IMR-90 (cell line): Measurements from ENCODE around the gene PDE6B. TPM values are rescaled to one million over a fixed set of nuclear protein-coding genes. Genes with fewer than 3 reads are reported as not detected.

Source experiments
- ATAC-seq: fragments of 200-7000 bp; cut with Tn5 transposase; 2 replicates; pipeline ENCODE4 v1.9.1; 2020; ENCODE audit warnings: low read depth, mild to moderate bottlenecking, moderate library complexity
- BruUV-seq: library from RNA; stranded (reverse); fragments of 400-500 nt; replicated peaks from 2 replicates; lab custom pipeline; 2021; lab: Mats Ljungman, UMichigan
- CTCF ChIA-PET: fragments of 300-600 bp; formaldehyde crosslinking; extraction: SDS; loops from one replicate; lab custom pipeline; 2021; ENCODE audit warnings: antibody characterized with exemption; lab: Yijun Ruan, JAX
- POLR2A ChIA-PET: fragments of 300-600 bp; sonication (Branson Sonifier 250); formaldehyde crosslinking; loops from one replicate; lab custom pipeline; 2022; ENCODE audit warnings: antibody characterized with exemption; ENCODE audit not compliant: unreplicated experiment; lab: Charles Lee
- DNase-seq: peaks from one replicate; pipeline ENCODE4 v3.0.0; 2013
- H2AFZ ChIP-seq: replicated peaks from 2 replicates; pipeline ENCODE3; 2013; ENCODE audit warnings: low read length, mild to moderate bottlenecking; ENCODE audit not compliant: poor library complexity
- H2AK5ac ChIP-seq: 2 replicates; pipeline ENCODE4 v1.6.1; 2013; ENCODE audit warnings: low read depth, low read length, inconsistent platforms
- H2AK9ac ChIP-seq: replicated peaks from 2 replicates; pipeline ENCODE3; 2013; ENCODE audit warnings: mild to moderate bottlenecking, low read depth, low read length, moderate library complexity; ENCODE audit not compliant: poor library complexity
- H2BK120ac ChIP-seq: 2 replicates; pipeline ENCODE4 v1.6.1; 2013; ENCODE audit warnings: low read depth, low read length, inconsistent platforms
- H2BK15ac ChIP-seq: 3 replicates; pipeline ENCODE4 v1.6.1; 2013; ENCODE audit warnings: low read depth, low read length, inconsistent platforms
- H2BK20ac ChIP-seq: 2 replicates; pipeline ENCODE4 v1.6.1; 2013; ENCODE audit warnings: low read depth, mild to moderate bottlenecking, inconsistent platforms, low read length, moderate library complexity
- H2BK5ac ChIP-seq: 2 replicates; pipeline ENCODE4 v1.6.1; 2013; ENCODE audit warnings: mild to moderate bottlenecking, low read depth, low read length, inconsistent platforms; ENCODE audit not compliant: poor library complexity, severe bottlenecking
- H3K14ac ChIP-seq: replicated peaks from 2 replicates; pipeline ENCODE4 v1.6.1; 2013; ENCODE audit warnings: low read depth, low read length, inconsistent platforms
- H3K18ac ChIP-seq: 2 replicates; pipeline ENCODE4 v1.6.1; 2013; ENCODE audit warnings: low read depth, low read length, control low read depth
- H3K23ac ChIP-seq: 2 replicates; pipeline ENCODE4 v1.6.1; 2013; ENCODE audit warnings: low read depth, low read length, inconsistent platforms
- H3K27ac ChIP-seq: 2 replicates; pipeline ENCODE4 v1.5.1; 2013; ENCODE audit warnings: mild to moderate bottlenecking, control low read depth, low read length; ENCODE audit not compliant: insufficient read depth
- H3K27me3 ChIP-seq: 2 replicates; pipeline ENCODE4 v1.6.1; 2013; ENCODE audit warnings: low read length; ENCODE audit not compliant: control insufficient read depth, insufficient read depth
- H3K36me3 ChIP-seq: 2 replicates; pipeline ENCODE4 v1.6.1; 2013; ENCODE audit warnings: low read length, mixed read lengths; ENCODE audit not compliant: control insufficient read depth, insufficient read depth
- H3K4ac ChIP-seq: 2 replicates; pipeline ENCODE4 v1.6.1; 2013; ENCODE audit warnings: low read depth, low read length, inconsistent platforms
- H3K4me1 ChIP-seq: 2 replicates; pipeline ENCODE4 v1.6.1; 2013; ENCODE audit warnings: low read length, mixed read lengths; ENCODE audit not compliant: control insufficient read depth, insufficient read depth
- H3K4me2 ChIP-seq: 2 replicates; pipeline ENCODE4 v1.6.1; 2013; ENCODE audit warnings: low read depth, mild to moderate bottlenecking, control low read depth, low read length, moderate library complexity
- H3K4me3 ChIP-seq: 2 replicates; pipeline ENCODE4 v1.5.1; 2013; ENCODE audit warnings: low read depth, mild to moderate bottlenecking, control low read depth, low read length, moderate library complexity; ENCODE audit not compliant: insufficient read depth
- H3K56ac ChIP-seq: 2 replicates; pipeline ENCODE4 v1.6.1; 2013; ENCODE audit warnings: low read length, inconsistent platforms; ENCODE audit not compliant: insufficient read depth; ENCODE audit errors: extremely low read depth
- H3K79me1 ChIP-seq, 2 experiments: 2 replicates each; pipeline ENCODE4 v1.6.1; 2013; ENCODE audit warnings: low read length in 2 of 2, inconsistent platforms in 1 of 2, low read depth in 1 of 2
- H3K9ac ChIP-seq: 2 replicates; pipeline ENCODE4 v1.6.1; 2013; ENCODE audit warnings: low read depth, low read length, control low read depth
- H3K9me1 ChIP-seq: 2 replicates; pipeline ENCODE4 v1.6.1; 2013; ENCODE audit warnings: low read length, inconsistent platforms; ENCODE audit not compliant: insufficient read depth
- H3K9me3 ChIP-seq: 2 replicates; pipeline ENCODE4 v1.6.1; 2013; ENCODE audit warnings: low read length; ENCODE audit not compliant: control insufficient read depth, insufficient read depth
- H4K20me1 ChIP-seq: 2 replicates; pipeline ENCODE4 v1.6.1; 2013; ENCODE audit warnings: low read length, inconsistent platforms; ENCODE audit not compliant: insufficient read depth
- H4K5ac ChIP-seq: 2 replicates; pipeline ENCODE4 v1.6.1; 2013; ENCODE audit warnings: mild to moderate bottlenecking, low read depth, low read length, control low read depth
- H4K8ac ChIP-seq, 2 experiments: 2 replicates each; pipeline ENCODE4 v1.6.1; 2013; ENCODE audit warnings: low read depth in 2 of 2, low read length in 2 of 2, control low read depth in 1 of 2, inconsistent platforms in 1 of 2
- H4K91ac ChIP-seq: 2 replicates; pipeline ENCODE4 v1.6.1; 2013; ENCODE audit warnings: low read depth, low read length, inconsistent platforms; ENCODE audit not compliant: insufficient read depth
- BHLHE40 ChIP-seq: fragments of 150-350 bp; IDR thresholded peaks from 2 replicates; pipeline ENCODE4 v1.6.1; 2016; ENCODE audit warnings: mild to moderate bottlenecking, low read depth, low read length
- WGBS, 2 experiments: methylation state at CpG; one replicate each; pipeline versions ENCODE4 v1.1.5 to v1.1.7; 2013; ENCODE audit warnings: missing lambda C conversion rate in 2 of 2; ENCODE audit not compliant: insufficient read length in 1 of 2; ENCODE audit errors: extremely low coverage in 2 of 2; 5-methylcytosine and 5-hydroxymethylcytosine counted together
- dilution Hi-C: fragments of 300-500 bp; cut with HindIII; formaldehyde crosslinking; loops from one replicate; pipeline ENCODE4 v1.14.3; 2018; ENCODE audit warnings: low sequenced_read_pairs; ENCODE audit not compliant: unreplicated experiment
- in situ Hi-C: fragments of 300-500 bp; cut with MboI; formaldehyde crosslinking; loops from 3 replicates; pipeline ENCODE4 v1.14.3; 2019; ENCODE audit warnings: low sequenced_read_pairs, inconsistent platforms, mixed read lengths
- intact Hi-C: fragments of 100-400 bp; cut with micrococcal nuclease; formaldehyde crosslinking; loops from 2 replicates; pipeline ENCODE4 v1.10.0; 2022
- polyA plus RNA-seq, 3 experiments: library from polyadenylated mRNA; depleted of rRNA; stranded (reverse); fragments of >200 nt; gene quantifications; 2 replicates each; pipeline ENCODE4 v1.2.3, GENCODE V29; 2012; ENCODE audit warnings: low replicate concordance in 1 of 3
- total RNA-seq: library from RNA; depleted of rRNA; stranded (reverse); fragments of >200 nt; gene quantifications from 2 replicates; pipeline ENCODE4 v1.2.3, GENCODE V29; 2012

PDE6B gene
- total and polyA plus RNA-seq, 2 of the 4 experiments (the other 2 are of a cell fraction), result under 0.01 TPM; not detected in 1

- intact Hi-C loops, result no loop called here
- Histone ChIP-seq H2AK9ac (no peak overlapping the region), H3K79me1 (no peaks in the 10 kb centered on the region), H3K27ac (no peak overlapping the region), H3K9ac (no peak overlapping the region), H3K4me3 (no peak overlapping the region), H2BK15ac (no peak overlapping the region), H3K4ac (no peak overlapping the region), H3K36me3 (no peaks in the 10 kb centered on the region), H4K20me1 (no peaks in the 10 kb centered on the region), H2AFZ (no peak overlapping the region), H2BK20ac (no peak overlapping the region), H4K91ac (no peak overlapping the region), H3K18ac (no peak overlapping the region), H3K56ac (no peak overlapping the region), H4K5ac (no peak overlapping the region), H3K9me1 (no peaks in the 10 kb centered on the region), H3K23ac (no peak overlapping the region), H3K9me3 (peaks cover 11% of the 10 kb centered on the region), H3K4me2 (no peak overlapping the region), H2AK5ac (no peak overlapping the region), H3K14ac (no peak overlapping the region), H3K4me1 (no peaks in the 10 kb centered on the region), H2BK120ac (no peak overlapping the region), H3K27me3 (no peaks in the 10 kb centered on the region), H2BK5ac (no peak overlapping the region), H4K8ac (no peak overlapping the region)
- dilution Hi-C loops, result no loop called here
- in situ Hi-C loops, result no loop called here
- ATAC-seq (no peak), DNase-seq (no peak)
- CTCF ChIA-PET, result no interaction called here
- POLR2A ChIA-PET, result no interaction called here
- BruUV-seq, result no TSS peak
- 92% methylated on average over 21 of the region's 22 CpGs; no CpG with 5 or more reads in 1 of the 2 experiments for WGBS, 2 experiments
- TF ChIP-seq BHLHE40, result no peak
Measured at GRCh38 chr4:622071-622995, 3.0 kb upstream of the PDE6B start.
